SK-N-SH (cell line): Measurements from ENCODE around the gene INTS1. TPM values are rescaled to one million over a fixed set of nuclear protein-coding genes. Genes with fewer than 3 reads are reported as not detected.
A peak's percentile ranks its signal among the peaks of the same experiment; 100 is the strongest.

Experiments used
- CTCF ChIA-PET: fragments of 300-600, 350-600 bp; formaldehyde crosslinking; extraction: SDS; loops from one replicate; lab custom pipeline; 2021; lab: Yijun Ruan, JAX
- POLR2A ChIA-PET: fragments of 350-600 bp; sonication (Branson Sonifier 250); formaldehyde crosslinking; extraction: SDS; loops from one replicate; lab custom pipeline; 2020; ENCODE audit warnings: antibody characterized with exemption, inconsistent platforms; lab: Yijun Ruan, JAX
- DNase-seq: peaks from one replicate; pipeline ENCODE4 v3.0.0; 2012
- H2AFZ ChIP-seq: fragments of 200-600 bp; sonication (generic); 2 replicates; pipeline ENCODE4 v1.8.1; 2016; ENCODE audit warnings: antibody characterized with exemption, mild to moderate bottlenecking, low read depth
- H3F3A ChIP-seq: fragments of 200-600 bp; sonication (generic); replicated peaks from 2 replicates; pipeline ENCODE3; 2016; ENCODE audit warnings: antibody characterized with exemption, mild to moderate bottlenecking; ENCODE audit not compliant: insufficient read depth
- H3K27ac ChIP-seq, 2 experiments: fragments of 200-500 bp in 1 of 2; fragments of 200-600 bp in 1 of 2; sonication (Bioruptor generic) in 1 of 2; sonication (generic), shearing (Covaris generic) in 1 of 2; 2 replicates each; pipeline versions ENCODE4 v1.5.1 to v1.6.1; 2014 to 2016; ENCODE audit warnings: low read depth in 2 of 2, inconsistent platforms in 1 of 2, low read length in 1 of 2, mild to moderate bottlenecking in 1 of 2, mixed read lengths in 1 of 2
- H3K27me3 ChIP-seq: fragments of 200-600 bp; sonication (generic), shearing (Covaris generic); 2 replicates; pipeline ENCODE4 v1.6.1; 2016; ENCODE audit warnings: mixed run types; ENCODE audit not compliant: insufficient read depth
- H3K36me3 ChIP-seq, 2 experiments: fragments of 200-500 bp in 1 of 2; fragments of 200-600 bp in 1 of 2; sonication (Bioruptor generic) in 1 of 2; sonication (generic) in 1 of 2; replicated peaks in 1 of 2; 2 replicates each; pipeline versions ENCODE3 to v1.5.1; 2014 to 2016; ENCODE audit warnings: low read length in 1 of 2, mild to moderate bottlenecking in 1 of 2; ENCODE audit not compliant: insufficient read depth in 2 of 2, control insufficient read depth in 1 of 2
- H3K4me1 ChIP-seq, 2 experiments: fragments of 200-500 bp in 1 of 2; fragments of 200-600 bp in 1 of 2; sonication (Bioruptor generic) in 1 of 2; sonication (generic), shearing (Covaris generic) in 1 of 2; 2 replicates each; pipeline versions ENCODE4 v1.5.1 to v1.6.1; 2014 to 2016; ENCODE audit warnings: low read depth in 1 of 2, low read length in 1 of 2, mixed run types in 1 of 2; ENCODE audit not compliant: insufficient read depth in 2 of 2, control insufficient read depth in 1 of 2
- H3K4me2 ChIP-seq: fragments of 200-600 bp; sonication (generic), shearing (Covaris generic); 2 replicates; pipeline ENCODE4 v1.6.1; 2017; ENCODE audit warnings: mixed run types
- H3K4me3 ChIP-seq, 2 experiments: fragments of 200-500 bp in 1 of 2; fragments of 200-600 bp in 1 of 2; sonication (Bioruptor generic) in 1 of 2; sonication (generic), shearing (Covaris generic) in 1 of 2; 2 replicates each; pipeline versions ENCODE4 v1.5.1 to v1.8.1; 2014 to 2016; ENCODE audit warnings: low read depth in 2 of 2, inconsistent platforms in 1 of 2, low read length in 1 of 2, mild to moderate bottlenecking in 1 of 2, mixed read lengths in 1 of 2, moderate library complexity in 1 of 2
- H3K79me2 ChIP-seq: fragments of 200-600 bp; sonication (generic); 2 replicates; pipeline ENCODE4 v1.8.1; 2017; ENCODE audit warnings: mild to moderate bottlenecking; ENCODE audit not compliant: insufficient read depth
- H3K9ac ChIP-seq: fragments of 200-600 bp; sonication (generic); 2 replicates; pipeline ENCODE4 v1.6.1; 2017; ENCODE audit warnings: mixed run types
- H3K9me2 ChIP-seq: fragments of 200-600 bp; sonication (generic); 2 replicates; pipeline ENCODE4 v1.6.1; 2017; ENCODE audit warnings: mixed run types
- H3K9me3 ChIP-seq: fragments of 200-600 bp; sonication (generic); 2 replicates; pipeline ENCODE4 v1.6.1; 2017; ENCODE audit warnings: mixed run types, mild to moderate bottlenecking, moderate library complexity
- H4K20me1 ChIP-seq: fragments of 200-600 bp; sonication (generic); 2 replicates; pipeline ENCODE4 v1.6.1; 2017; ENCODE audit warnings: mild to moderate bottlenecking, mixed run types; ENCODE audit not compliant: insufficient read depth
- FOSL2 ChIP-seq: IDR thresholded peaks from 2 replicates; pipeline ENCODE4 v1.4.0; 2012; ENCODE audit warnings: low read depth, mild to moderate bottlenecking, moderate library complexity, borderline replicate concordance
- FOXJ3 ChIP-seq: sonication (generic); formaldehyde crosslinking; IDR thresholded peaks from 2 replicates; pipeline ENCODE4 v1.5.1; 2020; ENCODE audit warnings: mild to moderate bottlenecking, missing genetic modification reagents
- JUND ChIP-seq: IDR thresholded peaks from 2 replicates; pipeline ENCODE4 v1.4.0; 2012
- MEF2A ChIP-seq: IDR thresholded peaks from 2 replicates; pipeline ENCODE4 v1.4.0; 2012; ENCODE audit warnings: low read depth, borderline replicate concordance
- NFIC ChIP-seq: IDR thresholded peaks from 2 replicates; pipeline ENCODE4 v1.4.0; 2012; ENCODE audit warnings: borderline replicate concordance
- PBX3 ChIP-seq: IDR thresholded peaks from 2 replicates; pipeline ENCODE4; 2012
- RFX5 ChIP-seq: IDR thresholded peaks from 2 replicates; pipeline ENCODE4 v1.6.1; 2012; ENCODE audit warnings: mild to moderate bottlenecking, improper control_type of control experiment, low read length
- TAF1 ChIP-seq: IDR thresholded peaks from 2 replicates; pipeline ENCODE4 v1.6.1; 2012; ENCODE audit warnings: low read depth, mild to moderate bottlenecking, low read length, moderate library complexity, borderline replicate concordance
- TEAD4 ChIP-seq: IDR thresholded peaks from 2 replicates; pipeline ENCODE4 v1.4.0; 2012; ENCODE audit warnings: mild to moderate bottlenecking, borderline replicate concordance; ENCODE audit not compliant: insufficient read depth
- ZBTB33 ChIP-seq: IDR thresholded peaks from 2 replicates; pipeline ENCODE4 v1.4.0; 2012; ENCODE audit warnings: low read depth, borderline replicate concordance
- WGBS: methylation state at CpG from one replicate; pipeline ENCODE4 v1.1.6; 2017; ENCODE audit warnings: low lambda C conversion rate; 5-methylcytosine and 5-hydroxymethylcytosine counted together
- polyA plus RNA-seq, 3 experiments: library from polyadenylated mRNA; depleted of rRNA; stranded (reverse); fragments of >200 nt; gene quantifications; 2 replicates each; pipeline ENCODE4 v1.2.3, GENCODE V29; 2012

Gene INTS1
- polyA plus RNA-seq, 1 of the 3 experiments (the other 2 are of a cell fraction): 48.1 TPM

- TF ChIP-seq MEF2A (no peak), RFX5 (no peak), FOSL2 (peak; percentile 100), PBX3 (peak; percentile 28; the same call in 1 of the 2 replicates), ZBTB33 (no peak), TAF1 (peak; percentile 73; the same call in 1 of the 2 replicates), NFIC (peak; percentile 99), TEAD4 (0 out of 2 replicates have a peak, but pooled peaks have one; percentile 34)
Observed at GRCh38 chr7:1458683-1459511, 45.3 kb downstream of the INTS1 start, which contains the start of gene MICALL2 (continued).

- H3K27ac ChIP-seq: peak overlapping the region in 1 of 2 experiments; percentile 96; a peak in 2 of 4 replicates
- peaks cover 0 to 6% of the 10 kb centered on the region in 2 experiments for H3K36me3 ChIP-seq
- H3K4me1 ChIP-seq: peaks cover 17 to 28% of the 10 kb centered on the region in 2 experiments; a peak in 3 of 4 replicates
- peak overlapping the region; percentile 99 for H3K4me2 ChIP-seq
- no peak for DNase-seq
- ChIA-PET POLR2A (interaction anchor here (1.8 kb wide), 1 partner anchor 8 kb away, joined by 4 read pairs; no protein-coding TSS in a partner anchor), CTCF (interaction anchor here (0.7 to 9.2 kb wide), 11 partner anchors 8 to 232 kb away, joined by 3 to 108 read pairs (median 7); no protein-coding TSS in a partner anchor)
- H3K9me2 ChIP-seq: no peaks in the 10 kb centered on the region
- no peaks in the 10 kb centered on the region for H3K9me3 ChIP-seq
- WGBS: 57% methylated on average over 12 of the region's 23 CpGs
- H3F3A ChIP-seq: peaks cover 19% of the 10 kb centered on the region
- no peak overlapping the region for H2AFZ ChIP-seq
- peaks cover 52% of the 10 kb centered on the region for H4K20me1 ChIP-seq
- TF ChIP-seq TEAD4 (no peak), JUND (no peak), FOXJ3 (CRISPR knock-in tag) (no peak)
- H3K9ac ChIP-seq: peak overlapping the region; percentile 96
- peak overlapping the region; percentile 78 to 100 for H3K4me3 ChIP-seq
- H3K27me3 ChIP-seq: no peaks in the 10 kb centered on the region
- H3K79me2 ChIP-seq: peaks cover 58% of the 10 kb centered on the region
Observed at GRCh38 chr7:1457949-1458682, 46.1 kb downstream of the INTS1 start.
